GM12872 (cell line): ENCODE results near the gene POFUT2.

ENCODE experiments used
- CTCF ChIP-seq: IDR thresholded peaks from 3 replicates; pipeline ENCODE4 v1.5.1; 2011; ENCODE audit warnings: low read depth, mild to moderate bottlenecking, low read length, moderate library complexity; ENCODE audit not compliant: insufficient read depth

POFUT2 gene

GRCh38 chr21:45304476-45304830 is 16.8 kb upstream of the POFUT2 start:
- TF ChIP-seq CTCF: no peak

GRCh38 chr21:45303751-45304475 is 16.2 kb upstream of the POFUT2 start:
- no peak for TF ChIP-seq CTCF

- TF ChIP-seq CTCF: no peak
These were observed 15.5 kb upstream of the POFUT2 start for GRCh38 chr21:45303091-45303615.

GRCh38 chr21:45302082-45303061 is 14.7 kb upstream of the POFUT2 start:
- no peak for TF ChIP-seq CTCF

- TF ChIP-seq CTCF: no peak
These were observed 13.9 kb upstream of the POFUT2 start for GRCh38 chr21:45301521-45302081.

- no peak for TF ChIP-seq CTCF
These were observed 13.3 kb upstream of the POFUT2 start for GRCh38 chr21:45300786-45301520.
